Left colon (tissue), 2 donors: ENCODE results near the gene NTN1. TPM values are rescaled to one million over a fixed set of nuclear protein-coding genes. Genes with fewer than 3 reads are reported as not detected.
"Not testable (repeated sequence)": the region's sequence is repeated elsewhere in the genome, so short reads cannot be mapped to it uniquely, and the experiment has no call there.

Experiments used
- ATAC-seq: fragments of 200-7000 bp; cut with Tn5 transposase; one replicate; pipeline ENCODE4 v1.9.1; 2020; ENCODE audit warnings: mild to moderate bottlenecking, moderate library complexity
- DNase-seq, 2 donors: peaks; one replicate each; pipeline ENCODE4 v3.0.0-alpha.2; 2020
- intact Hi-C, 2 donors: fragments of 100-400 bp; cut with DNase I in 1 of 2; cut with micrococcal nuclease in 1 of 2; formaldehyde crosslinking; loops; one replicate each; pipeline versions ENCODE4 v1.11.2 to v1.14.0; 2022; cut with DNase I, micrococcal nuclease
- total RNA-seq, 2 donors: library from RNA; stranded (reverse); fragmentation: NEBNext Ultra II Directional; extraction: Animal tissue kit (Norgen Biotek cat#: 25700); gene quantifications; one replicate each; pipeline ENCODE4 v1.2.1, GENCODE V29; 2021
- donor health status: DM: no; HTN: no; CAD: no.
- donor health status: DM: yes; HTN: yes; CAD: no.

Gene NTN1
- total RNA-seq, 2 donors from 2014 or later: 3.2 to 7.4 TPM

DNA sequence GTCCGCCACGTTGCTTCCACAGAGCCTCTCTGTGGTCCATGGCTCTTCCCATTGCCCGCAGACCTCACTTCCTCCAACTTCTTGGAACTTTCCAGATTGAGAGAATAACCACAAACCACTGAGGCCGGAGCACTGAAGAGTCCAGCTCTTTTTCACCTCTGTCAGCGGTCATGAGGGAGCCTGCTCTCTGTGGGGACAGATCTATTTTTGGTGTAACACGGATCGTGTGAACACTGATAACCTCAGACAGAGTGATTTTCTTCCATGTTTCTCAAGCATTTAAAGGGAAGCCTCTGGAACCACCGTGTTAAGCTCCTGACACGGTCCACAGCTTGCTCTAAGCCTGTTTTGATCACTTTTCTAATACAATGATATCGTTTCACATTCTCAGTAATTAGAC, 49.7 kb downstream of the NTN1 start:
- intact Hi-C loops: no loop called here
- ATAC-seq (no peak), DNase-seq (no peak)

DNA sequence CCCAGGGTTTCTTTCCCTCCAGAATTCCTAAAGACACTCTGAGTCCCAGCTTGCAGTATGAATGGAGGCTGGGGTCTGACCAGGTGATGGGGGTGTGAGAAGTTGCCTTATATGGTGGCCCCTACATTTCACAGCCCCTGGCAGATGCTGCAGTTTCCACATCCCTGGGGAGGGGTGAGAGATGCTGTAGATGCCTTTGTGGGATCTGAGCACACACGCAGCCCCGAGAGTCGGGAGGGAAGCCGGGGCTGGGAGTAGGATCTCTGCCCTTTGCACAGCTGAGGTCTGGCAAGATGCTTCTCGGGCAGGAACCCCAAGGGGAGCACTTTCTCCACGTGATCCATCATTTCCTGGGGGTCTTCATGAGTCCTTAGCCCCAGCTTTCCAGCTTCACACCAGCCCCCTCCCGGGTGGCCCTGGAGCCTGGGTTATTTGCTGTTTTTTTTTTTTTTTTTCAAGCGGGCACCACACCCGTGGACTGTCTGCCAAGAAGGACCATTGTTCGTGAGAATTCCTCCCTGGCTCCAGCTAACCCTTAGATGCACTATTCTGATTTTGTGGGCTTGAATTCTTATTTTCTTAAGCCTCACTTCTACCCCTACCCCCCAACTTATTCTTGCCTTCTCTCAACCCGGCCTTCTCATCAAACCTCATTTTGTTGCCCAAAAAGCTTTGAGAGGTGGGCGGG, 50.6 kb downstream of the NTN1 start:
- ATAC-seq (no peak), DNase-seq (no peak)
- intact Hi-C loops: no loop called here

DNA sequence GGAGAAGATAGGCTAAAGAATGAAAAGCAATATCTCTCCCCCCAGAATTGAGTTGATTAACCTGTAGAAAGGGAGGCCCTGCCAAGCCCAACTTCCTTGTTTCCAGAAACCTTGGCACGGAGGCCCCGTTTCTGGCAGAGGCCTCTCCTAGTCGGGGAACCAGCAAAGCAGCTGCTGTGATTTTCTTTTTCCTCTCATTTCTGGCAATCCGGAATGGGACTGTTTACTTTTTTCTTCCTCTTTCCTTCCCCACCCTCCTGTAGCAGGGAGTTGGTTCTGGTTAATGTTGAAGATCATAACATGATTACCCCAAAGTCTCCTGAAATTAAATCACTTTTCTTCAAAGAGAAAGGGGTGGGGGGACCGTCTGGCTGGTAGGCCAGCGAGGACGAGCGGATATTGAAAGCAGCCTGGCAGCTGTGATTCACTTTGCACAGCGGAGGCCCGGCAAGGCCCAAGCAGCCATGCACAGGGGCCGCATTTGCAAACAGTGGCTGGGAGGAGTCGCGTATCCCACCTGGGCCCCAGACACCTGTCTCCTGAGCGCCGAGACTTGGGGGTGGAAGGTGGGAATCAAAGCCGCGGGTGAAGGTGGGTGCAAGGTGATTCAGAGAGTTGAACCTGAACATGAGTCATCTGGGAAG, 51.5 kb downstream of the NTN1 start:
- ATAC-seq (peak; percentile 27), DNase-seq (peak; percentile 37 to 45)
- intact Hi-C loops: no loop called here

DNA sequence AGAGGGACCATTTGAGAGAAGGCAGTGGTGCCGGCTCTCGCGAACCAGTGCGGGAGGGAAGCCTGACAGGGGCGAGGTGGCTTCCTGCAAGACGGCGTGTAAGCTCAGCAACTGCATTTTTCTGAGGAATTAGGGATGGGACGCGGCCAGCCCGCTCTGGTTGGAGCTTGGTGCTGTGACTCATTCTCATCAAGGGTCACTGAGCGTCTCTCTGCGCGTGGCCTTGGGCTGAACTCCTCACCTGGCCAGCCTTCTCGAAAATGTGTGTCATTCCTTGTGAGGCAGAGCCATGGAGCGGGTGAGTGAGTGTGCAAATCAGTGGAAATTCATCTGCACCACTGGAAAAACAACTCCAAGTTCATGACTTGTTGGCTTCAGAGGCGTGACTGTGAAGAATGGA, 52.8 kb downstream of the NTN1 start:
- DNase-seq: no peak
- intact Hi-C loops: no loop called here
- ATAC-seq: no peak

DNA sequence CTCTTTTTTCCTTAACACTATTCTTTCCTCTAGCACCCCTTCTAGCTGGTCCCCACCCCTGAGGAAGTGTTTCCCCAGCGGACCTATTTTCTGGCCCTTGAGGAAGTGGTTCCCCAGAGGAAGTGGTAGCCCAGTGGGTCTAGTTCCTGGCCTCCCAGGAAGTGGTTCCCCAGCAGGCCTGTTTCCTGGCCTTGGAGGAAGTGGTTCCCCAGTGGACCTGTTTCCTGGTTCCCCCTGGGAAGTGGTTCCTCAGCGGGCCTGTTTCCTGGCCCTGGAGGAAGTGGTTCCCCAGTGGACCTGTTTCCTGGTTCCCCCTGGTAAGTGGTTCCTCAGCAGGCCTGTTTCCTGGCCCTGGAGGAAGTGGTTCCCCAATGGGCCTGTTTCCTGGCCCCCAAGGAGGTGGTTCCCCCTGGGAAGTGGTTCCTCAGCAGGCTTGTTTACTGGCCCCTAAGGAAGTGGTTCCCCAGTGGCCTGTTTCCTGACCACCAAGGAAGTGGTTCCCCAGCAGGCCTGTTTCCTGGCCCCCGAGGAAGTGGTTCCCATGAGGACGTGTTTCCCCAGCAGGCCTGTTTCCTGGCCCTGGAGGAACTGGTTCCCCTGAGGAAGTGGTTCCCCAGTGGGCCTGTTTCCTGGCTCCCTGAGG, 58.3 kb downstream of the NTN1 start:
- ATAC-seq (no peak), DNase-seq (no peak)
- intact Hi-C loops: no loop called here

DNA sequence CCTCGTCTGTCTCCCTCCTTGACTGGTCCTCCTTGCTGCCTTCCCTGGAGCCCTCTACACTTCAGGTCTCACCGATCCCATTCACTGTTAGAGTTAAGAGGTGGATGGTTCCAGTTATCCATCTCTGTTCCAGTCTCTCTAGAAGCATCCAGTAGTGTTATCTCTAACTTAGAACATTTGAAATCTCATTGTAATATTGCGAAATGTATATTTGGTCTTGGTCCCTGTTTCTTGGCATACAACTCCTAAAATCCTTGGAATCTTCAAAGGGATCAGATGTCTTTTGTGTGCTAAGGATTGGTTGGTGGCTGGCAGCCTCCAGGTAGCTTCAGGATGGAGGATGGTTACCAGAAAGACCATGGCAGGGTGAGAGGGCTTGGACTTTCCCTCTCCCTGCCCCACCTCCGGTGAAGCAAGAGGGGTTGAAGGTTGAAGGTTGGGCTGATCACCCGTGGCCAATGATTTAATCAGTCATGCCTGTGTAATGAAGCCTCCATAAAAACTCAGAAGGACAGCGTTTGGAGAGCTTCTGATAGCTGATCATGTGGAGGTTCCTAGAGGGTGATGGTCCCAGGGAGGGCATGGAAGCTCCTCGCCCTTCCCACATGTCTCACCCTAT, 59.1 kb downstream of the NTN1 start:
- intact Hi-C loops: no loop called here
- ATAC-seq (no peak), DNase-seq (no peak)

DNA sequence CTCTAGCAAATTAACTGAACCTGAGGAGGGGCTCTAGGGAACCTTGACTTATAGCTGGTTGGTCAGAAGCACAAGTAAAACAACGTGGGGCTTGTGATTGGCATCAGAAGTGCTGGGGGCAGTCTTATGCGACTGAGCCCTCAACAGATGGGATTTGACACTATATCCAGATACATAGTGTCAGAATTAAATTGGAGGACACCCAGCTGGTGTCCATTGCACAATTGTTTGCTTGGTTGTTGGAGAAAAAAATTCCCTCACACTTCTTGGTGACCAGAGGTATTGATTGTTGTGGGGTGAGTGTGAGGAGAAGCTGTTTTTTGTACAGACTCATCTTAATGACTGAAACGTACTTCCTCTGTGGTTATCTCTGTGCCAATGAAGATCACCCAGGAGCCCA, 59.7 kb downstream of the NTN1 start:
- ATAC-seq (no peak), DNase-seq (no peak)
- intact Hi-C loops: no loop called here

DNA sequence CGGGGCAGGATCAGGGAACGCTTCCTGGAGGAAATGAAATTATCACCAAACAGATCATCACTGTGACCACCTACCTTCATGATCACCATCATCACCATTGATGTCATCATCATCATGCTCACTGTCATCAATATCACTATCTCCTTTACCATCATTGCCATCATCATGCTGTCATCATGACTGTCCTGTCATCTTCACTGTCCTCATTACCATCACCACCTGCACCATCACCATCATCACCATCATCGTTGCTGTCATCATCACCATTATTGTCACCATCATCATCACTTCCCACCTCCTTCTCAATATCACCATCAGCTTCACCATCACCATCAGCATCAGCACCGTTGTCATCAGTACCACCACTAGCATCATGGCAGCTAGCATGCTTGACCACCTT, 65.3 kb downstream of the NTN1 start:
- ATAC-seq (no peak), DNase-seq (no peak)
- intact Hi-C loops: no loop called here

DNA sequence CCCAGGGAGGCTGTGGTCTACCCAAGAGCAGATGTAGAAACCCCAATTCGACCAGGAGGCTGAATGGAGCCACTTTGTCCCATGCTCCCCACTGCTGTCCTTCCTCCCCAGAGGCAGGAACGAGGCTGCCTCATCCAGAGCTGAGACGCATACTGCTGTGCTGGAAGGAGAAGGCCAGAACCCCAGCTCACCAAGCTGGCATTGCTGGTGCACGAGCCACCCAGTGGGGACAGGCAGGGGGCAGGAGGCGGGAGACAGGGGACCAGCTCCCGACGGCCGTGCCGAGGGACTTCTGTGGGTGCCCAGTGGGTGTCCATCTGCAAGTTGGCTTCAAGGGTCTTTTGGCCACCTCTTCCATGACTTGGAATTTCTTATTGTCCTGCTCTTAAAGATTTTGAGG, 66.6 kb downstream of the NTN1 start:
- intact Hi-C loops: no loop called here
- DNase-seq (no peak), ATAC-seq (no peak)

DNA sequence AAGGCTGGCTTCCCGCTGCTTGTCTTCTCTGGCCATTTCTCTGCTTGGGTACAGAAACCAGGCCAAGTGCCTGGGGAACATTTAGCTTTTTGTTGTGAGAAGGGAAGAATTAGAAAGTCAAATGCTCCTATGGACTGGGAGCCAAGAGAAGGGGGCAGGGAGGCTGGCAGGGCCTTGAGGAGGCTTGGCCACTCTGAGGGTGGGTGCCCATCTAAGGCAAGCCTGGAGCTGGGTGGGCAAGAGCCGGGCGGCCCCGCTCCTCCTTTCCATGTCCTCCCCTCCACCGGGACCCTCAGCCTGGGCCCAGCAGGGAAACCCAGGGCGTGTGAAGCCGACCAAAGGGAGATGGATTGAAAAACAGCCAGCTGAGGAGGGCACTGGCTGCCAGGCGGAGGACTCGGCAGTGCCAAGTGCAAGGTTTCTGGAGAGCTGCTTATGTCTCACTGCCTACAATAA, 69.4 kb downstream of the NTN1 start:
- no peak for ATAC-seq
- intact Hi-C loops: no loop called here
- no peak for DNase-seq

DNA sequence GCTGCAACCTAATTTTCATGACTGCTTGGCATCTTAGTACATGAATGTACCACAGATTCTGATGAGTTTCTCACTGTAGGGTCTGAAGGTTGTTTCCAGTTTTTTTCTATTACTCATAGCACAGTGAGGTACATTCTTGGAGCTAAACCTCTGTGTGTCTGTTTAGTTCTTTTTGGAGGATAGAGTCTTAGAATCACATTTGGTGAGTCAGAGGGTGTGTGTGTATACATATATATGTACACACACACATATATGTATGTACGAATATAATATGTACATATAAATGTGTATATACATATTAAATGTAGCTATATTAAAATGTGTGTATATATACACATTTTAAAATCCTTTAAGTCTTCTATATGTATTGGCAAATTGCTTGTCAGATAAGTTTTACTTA, 72.9 kb downstream of the NTN1 start:
- ATAC-seq: no peak
- intact Hi-C loops: no loop called here

DNA sequence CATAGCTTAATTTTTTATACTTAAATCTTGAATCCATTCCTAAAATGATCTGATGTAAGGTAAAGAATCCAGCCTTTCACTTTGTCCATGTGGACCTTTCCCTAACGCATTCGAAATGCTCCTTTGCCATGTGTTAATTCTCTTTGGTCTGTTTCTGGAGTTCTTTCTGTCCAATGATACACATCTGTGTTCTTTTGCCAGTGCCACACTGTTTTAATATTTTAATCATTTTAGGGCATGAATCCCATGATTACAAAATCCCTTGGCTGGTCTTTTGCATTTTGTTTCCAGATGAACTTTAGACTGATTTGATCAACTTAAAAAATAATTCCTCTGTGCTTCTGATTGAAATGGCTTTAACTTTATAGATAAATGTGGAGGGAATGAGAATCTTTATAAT, 74.1 kb downstream of the NTN1 start:
- no peak for ATAC-seq
- intact Hi-C loops: no loop called here
- no peak for DNase-seq

More for the DNA sequence above, 72.9 kb downstream of the NTN1 start:
- DNase-seq: no peak

DNA sequence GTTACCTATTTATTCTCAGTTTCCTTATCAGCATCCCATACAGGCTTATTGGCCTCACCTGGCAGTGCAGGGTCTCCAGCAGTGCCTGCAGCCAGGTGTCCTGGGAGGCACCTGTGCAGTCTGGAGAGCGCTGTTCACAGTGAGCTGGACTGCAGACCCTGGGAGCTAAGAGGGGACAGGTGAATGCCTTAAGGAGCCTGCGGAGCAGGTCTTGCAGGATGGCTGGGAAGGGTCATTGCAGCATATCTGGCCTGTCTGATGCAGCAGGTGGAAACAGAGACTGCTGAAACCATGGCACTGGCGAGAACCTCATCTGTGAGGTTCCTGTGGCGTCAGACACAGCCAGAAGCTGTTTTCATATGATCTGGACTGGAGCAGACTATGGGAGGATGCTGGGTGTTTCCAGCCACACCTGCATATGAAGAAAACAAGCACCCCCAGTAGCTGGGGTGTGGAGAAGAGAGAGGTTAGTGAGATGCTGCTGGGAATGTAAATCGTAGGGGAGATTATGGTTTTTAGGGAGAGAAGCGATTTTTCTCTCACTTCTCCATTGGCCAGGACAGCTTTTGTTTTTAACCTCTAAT, 77.0 kb downstream of the NTN1 start:
- ATAC-seq (no peak), DNase-seq (no peak)
- intact Hi-C loops: no loop called here

DNA sequence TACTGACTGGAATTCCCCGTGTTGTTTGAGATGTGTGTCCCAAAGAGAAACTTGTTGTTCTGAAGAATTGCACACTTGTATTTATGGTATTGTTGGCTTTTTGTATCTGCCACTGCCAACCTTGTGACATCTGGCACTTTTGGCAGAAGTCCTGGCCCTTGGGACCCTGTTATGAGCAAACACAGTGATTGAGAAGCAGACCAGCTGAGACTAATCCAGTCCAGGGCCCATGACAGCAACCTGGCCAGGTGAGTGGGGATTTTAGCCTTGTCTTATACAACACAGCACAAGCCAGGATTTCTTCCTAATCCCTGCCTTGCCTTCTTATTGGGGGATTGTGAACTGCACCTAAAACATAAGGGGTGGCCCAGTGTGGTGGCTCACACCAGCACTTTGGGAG, 80.0 kb downstream of the NTN1 start:
- ATAC-seq: no peak
- intact Hi-C loops: no loop called here
- no peak for DNase-seq

DNA sequence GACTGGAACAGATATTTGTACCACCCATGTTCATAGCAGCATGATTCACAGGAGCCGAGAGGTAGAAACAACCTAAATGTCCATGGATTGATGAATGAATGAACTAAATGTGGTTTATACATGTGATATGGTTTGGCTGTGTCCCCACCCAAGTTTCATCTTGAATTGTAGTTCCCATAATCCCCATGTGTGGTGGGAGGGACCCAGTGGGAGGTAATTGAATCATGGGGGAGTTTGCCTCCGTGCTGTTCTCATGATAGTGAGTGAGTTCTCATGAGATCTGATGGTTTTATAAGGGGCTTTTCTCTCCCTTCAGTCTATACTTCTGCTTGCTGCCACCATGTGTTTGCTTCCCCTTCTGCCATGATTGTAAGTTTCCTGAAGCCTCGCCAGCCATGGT, 81.9 kb downstream of the NTN1 start:
- intact Hi-C loops, DNase-seq, ATAC-seq: not testable (repeated sequence)

DNA sequence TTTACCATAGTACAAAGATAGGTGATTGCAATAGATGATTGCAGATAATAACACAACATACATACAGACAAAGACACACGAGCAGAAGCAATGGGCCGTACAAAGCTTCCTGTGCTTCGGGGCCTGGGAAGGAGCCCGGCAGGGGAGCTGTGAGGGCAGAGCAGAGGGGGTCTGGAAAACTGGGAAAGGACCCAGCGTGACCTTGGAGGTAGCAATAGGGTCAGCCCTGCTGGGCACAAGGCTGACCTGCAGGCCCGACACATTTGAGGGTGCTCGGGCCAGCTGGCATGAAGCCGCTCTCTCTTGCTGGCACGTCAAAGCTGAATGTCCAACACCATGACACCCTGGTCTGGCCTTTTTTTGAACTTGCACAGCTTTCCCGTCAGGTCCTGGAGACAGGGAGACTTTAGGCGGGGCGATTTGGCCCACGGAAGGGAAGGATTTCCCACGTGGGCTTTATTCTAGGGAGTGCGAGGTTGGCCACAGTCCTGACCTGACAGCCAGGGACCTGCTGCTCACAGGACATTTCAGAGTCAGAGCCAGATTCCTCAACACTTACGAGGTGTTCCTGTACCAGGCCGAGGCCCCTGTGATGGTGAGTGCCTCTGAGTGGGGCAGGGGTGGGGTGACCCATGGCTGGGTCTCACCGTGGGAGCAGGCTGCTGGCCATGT, 83.2 kb downstream of the NTN1 start:
- DNase-seq: no peak
- no peak for ATAC-seq
- intact Hi-C loops: no loop called here

DNA sequence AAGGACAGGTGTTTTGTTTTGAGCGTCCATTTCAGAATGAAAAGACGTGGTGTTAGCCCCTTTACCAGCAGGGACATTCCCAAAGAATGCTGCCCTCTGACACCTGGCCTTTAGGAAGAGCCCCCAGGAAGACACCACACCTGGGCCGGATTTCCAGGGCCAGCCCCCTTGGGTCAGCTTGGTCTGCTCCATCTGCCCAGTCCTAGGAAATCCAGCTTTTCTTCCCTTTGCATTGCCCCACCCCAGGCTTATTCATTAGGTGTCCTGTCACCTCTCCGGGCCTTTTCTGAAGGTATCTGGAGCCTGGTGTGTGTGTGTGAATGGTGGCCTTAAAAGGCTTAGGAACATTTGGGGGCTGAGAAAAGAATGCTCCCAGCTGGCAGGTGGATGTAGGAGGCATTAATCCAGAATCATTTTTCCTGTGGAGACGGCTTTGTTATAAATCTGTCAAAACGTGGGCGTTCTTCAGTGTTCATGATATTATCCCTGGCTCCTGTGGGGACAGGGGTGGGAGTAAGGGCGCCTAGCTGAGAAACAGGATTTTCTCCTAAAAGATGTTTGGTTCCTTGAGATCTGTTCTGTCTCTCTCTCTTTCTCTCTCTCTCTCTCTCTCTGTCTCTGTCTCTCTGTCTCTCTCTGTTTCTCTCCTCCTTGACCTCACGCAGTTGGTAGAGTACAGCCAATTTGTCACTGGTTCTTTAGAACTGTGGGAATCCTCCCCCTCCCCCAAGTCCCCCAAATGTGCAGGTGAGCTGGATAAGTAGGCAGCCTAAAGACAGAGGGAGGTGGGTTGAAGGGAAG, 84.0 kb downstream of the NTN1 start:
- intact Hi-C loops: no loop called here
- DNase-seq: no peak
- ATAC-seq: no peak

DNA sequence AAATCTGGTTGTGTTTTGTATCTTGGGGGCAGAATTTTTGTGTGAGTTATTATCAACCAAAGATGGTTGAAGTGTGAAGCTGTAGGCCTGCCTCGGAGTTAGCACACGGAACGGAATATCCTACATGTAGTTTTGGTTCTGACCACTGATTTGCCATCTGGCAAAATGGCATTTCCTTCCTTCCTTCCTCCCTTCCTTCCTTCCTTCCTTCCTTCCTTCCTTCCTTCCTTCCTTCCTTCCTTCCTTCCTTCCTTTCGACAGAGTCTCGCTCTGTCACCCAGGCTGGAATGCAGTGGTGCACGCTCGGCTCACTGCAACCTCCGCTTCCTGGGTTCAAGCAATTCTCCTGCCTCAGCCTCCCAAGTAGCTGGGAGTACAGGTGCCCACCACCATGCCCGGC, 85.0 kb downstream of the NTN1 start:
- DNase-seq, intact Hi-C loops, ATAC-seq: not testable (repeated sequence)
